Caki2 (cell line): Measurements from ENCODE around the gene RNU6-8. TPM values are rescaled to one million over a fixed set of nuclear protein-coding genes. Genes with fewer than 3 reads are reported as not detected.
A peak's percentile ranks its signal among the peaks of the same experiment; 100 is the strongest.

ENCODE experiments used
- DNase-seq: peaks from one replicate; pipeline ENCODE4 v3.0.0-alpha.2; 2015; ENCODE audit warnings: low read depth
- in situ Hi-C: cut with HindIII; loops from 2 replicates; pipeline ENCODE4 v1.10.0; 2016; ENCODE audit warnings: low sequenced_read_pairs, low pct_unique_long_range_greater_than_20kb, mixed read lengths
- total RNA-seq: library from RNA; depleted of rRNA; stranded (reverse); fragments of >200 nt; shearing (Covaris generic); gene quantifications from 2 replicates; pipeline ENCODE4 v1.2.3, GENCODE V29; 2014; ENCODE audit warnings: low replicate concordance

The RNU6-8 gene
- total RNA-seq, 1 experiment from 2014 or later, result not detected

DNA sequence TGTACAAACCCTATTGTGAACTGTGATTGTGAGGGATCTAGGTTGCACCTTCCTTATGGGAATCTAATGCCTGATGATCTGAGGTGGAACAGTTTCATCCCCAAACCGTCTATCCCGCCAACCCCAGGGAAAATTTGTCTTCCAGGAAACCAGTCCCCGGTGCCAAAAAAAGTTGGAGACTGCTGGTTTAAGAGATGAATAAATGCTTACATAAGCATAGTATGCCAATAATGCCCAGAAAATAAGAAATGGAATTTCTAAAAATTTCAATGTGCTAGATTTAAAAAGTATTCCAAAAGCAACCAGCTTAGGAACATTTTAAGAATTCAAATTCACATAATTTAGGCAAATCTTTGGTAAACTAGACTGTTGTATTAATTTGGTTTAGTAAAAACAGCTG is 5.4 kb upstream of the RNU6-8 start:
- no peak for DNase-seq
- in situ Hi-C loops, result no loop called here

DNA sequence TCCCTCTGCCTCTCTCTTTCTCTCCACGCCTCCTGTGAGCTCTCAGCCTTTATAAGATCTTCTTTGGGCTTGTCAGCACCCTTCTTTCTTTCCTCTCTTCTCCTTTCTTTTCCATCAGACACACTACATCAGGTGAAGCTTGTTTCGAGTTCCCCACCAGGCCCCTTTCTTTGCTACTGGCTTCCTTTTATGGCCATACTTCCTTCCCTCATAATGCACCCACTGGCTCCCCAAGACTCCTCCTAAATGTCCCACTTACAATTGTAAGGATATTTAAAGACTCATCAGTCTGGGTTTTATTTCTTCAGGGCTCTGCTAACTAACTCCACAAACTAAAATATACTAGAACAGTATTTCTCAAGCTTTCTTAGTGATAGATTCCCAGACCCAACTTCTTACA is 3.5 kb upstream of the RNU6-8 start:
- no peak for DNase-seq
- in situ Hi-C loops, result no loop called here

DNA sequence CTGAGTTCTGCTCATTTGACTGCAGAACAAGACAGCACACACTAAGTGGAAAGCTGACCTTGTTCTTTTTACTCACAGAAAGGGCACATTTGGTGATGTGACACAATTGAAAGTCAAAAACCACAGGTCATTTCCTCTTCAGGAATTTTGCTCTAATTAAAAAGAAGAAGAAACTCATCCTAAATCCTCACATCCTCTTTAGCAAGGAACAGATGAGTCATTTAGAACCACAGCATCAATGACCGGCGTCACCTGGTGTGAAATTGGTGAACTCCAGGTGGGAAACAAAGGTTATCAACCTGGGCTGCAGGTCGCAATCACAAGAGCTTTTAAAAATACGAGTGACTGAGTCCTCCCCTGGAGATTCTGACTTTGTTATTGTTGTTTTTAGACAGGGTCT is 2.9 kb upstream of the RNU6-8 start:
- DNase-seq, result no peak
- in situ Hi-C loops, result no loop called here

DNA sequence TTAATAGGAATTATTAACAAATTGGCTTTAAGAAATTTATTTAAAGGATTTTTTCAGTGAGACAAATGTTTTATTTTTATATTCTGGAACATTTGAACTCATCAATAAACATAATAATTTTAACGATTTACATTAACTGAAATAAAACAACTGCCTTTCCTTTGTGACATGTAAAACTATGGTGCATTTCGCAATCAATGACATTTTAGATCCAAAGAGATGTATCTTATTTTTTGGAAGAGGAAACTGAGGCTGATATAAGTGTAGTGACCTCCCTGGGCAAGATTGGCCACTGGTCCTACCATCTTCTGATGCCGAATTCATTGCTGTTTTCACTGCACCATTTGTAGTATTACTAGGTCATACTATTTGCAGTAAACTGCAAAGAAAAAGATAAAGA is 2.5 kb upstream of the RNU6-8 start:
- in situ Hi-C loops, result no loop called here
- DNase-seq, result no peak

DNA sequence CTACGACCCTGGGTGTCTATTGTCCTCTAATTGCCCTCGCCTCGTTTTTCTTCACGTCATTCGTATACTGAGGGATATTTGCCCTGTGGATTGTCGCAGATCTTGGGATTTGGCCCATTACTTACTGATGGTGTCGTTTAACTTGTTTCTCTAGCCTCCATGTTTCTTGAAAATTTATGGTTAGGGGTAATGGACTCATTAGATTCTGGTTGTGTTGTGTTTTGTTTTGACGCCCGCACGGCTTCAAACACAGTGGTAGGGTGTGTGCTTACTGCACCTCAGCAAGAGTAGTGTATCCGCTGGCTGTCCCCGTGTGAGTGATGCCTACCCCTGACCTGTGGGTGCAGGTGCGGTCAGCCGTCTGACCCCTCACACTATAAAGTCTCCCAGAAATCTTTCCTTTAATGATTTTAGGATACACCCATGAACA is 874 bp upstream of the RNU6-8 start:
- DNase-seq, result peak; percentile 37
- in situ Hi-C loops, result no loop called here

DNA sequence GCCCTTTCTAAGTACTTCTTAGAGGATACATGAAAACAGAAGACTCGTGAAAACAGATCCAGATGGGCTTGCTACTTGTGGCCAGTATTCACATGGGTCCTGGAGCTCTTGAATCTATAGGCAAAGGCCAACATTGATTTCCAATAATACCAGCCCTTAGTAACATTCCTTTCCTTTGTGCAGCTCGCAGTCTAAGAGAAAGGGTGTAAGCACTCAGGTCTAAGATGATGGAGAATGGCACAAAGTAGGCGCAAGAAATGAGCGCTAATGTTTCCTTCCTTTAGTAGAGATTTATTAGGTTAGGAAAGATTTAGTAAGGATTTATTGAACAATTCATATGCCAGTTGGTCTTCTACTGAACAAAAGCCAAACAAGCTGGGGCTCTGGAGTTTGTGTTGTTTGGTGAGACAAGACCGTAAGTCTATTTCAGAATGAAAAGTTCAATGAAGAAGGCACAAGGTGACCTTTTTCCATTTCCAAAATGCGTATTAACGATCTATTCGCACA is 525 bp downstream of the RNU6-8 start:
- DNase-seq, result peak; percentile 71
- in situ Hi-C loops, result no loop called here

DNA sequence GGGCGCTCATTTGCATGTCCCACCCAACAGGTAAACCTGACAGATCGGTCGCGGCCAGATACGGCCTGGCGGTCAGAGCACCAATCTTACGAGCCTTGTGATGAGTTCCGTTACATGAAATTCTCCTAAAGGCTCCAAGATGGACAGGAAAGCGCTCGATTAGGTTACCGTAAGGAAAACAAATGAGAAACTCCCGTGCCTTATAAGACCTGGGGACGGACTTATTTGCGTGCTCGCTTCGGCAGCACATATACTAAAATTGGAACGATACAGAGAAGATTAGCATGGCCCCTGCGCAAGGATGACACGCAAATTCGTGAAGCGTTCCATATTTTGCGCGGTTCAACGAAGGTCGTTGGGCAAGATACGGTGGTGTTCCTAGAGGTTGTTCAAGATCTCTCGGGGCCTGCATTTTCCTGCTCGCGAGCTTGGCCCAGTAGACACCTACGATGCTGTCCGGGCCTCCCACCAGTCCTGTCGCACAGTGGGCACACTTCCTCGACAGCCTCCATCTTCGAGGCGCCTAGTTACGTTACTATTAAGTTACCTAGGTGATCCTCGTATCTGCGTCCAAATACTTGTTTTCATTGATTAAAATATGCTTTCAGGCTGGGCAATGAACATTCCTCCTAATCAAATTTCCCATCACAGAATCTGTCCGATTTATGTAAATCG is 1.1 kb downstream of the RNU6-8 start, which contains the start of gene RNU6-7:
TSS of gene RNU6-7 (plus strand) at position 230 of the 675 bp plus-strand sequence.
- in situ Hi-C loops, result no loop called here
- peak; percentile 65 for DNase-seq

DNA sequence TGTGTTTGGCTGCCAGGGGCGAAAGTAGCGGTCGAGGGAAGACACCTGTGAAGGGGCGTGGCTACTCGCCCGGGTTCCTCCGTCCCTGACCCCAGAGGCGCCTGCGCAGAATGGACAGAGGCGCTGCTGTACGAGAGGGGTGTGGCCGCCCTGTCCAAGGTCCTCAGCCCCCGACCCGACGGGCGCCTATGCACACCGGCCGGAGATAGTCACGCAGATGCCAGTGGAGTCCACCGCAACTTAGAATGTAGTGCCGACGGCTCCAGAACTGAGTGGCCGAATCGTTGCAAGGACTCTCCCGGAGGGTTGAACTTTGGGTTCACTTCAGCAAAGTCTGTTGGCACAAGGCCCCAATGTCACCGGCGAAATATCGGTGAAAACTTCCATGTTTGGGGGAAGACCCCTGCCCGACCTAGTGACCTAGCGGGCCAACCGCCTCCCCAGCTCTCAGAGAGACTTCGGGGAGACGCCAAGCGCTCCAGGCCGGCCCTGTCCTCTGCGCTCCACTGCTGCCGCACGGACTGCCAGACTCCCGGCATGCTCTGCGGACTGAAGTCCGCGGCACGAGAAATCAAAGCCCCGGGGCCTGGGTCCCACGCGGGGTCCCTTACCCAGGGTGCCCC is 1.8 kb downstream of the RNU6-8 start:
- peak; percentile 78 for DNase-seq
- in situ Hi-C loops, result no loop called here

DNA sequence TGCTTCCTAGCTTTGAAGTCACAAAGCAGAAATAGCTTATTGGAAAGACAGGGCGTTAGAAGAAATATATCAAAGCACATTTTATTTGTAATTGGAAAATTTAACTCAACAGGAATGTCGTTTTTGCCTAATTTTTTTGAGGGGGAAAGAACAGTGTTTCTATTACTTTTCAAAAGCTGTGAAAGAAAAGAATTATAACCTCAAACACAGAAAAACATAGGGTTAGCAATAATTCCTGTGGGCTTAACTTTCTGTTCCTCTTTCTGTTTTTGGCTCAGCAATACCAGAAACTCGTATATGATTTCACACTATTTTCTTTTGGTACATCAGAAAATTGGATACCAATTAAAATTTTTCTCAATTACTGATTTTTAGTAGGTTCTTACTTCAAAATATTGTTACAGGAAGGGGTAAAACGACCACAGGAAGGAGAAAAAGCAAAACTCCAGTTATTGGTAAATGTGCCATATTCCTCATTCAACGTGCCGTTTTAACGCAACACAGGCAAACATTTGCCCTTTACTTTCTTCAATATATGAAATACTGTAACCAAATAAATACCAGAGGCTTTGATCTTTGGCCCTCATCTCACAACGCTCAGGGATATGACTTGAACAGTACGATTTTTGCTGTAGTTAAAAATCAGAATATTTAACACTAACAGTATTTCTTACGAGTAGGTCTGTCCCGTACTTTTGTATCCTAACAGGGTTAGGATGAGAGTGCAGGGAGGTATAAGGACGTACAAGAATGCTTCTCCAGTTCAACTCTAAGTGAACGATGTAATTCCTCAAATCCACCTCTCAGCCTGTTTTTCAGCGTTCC is 2.5 kb downstream of the RNU6-8 start:
- in situ Hi-C loops, result no loop called here

DNA sequence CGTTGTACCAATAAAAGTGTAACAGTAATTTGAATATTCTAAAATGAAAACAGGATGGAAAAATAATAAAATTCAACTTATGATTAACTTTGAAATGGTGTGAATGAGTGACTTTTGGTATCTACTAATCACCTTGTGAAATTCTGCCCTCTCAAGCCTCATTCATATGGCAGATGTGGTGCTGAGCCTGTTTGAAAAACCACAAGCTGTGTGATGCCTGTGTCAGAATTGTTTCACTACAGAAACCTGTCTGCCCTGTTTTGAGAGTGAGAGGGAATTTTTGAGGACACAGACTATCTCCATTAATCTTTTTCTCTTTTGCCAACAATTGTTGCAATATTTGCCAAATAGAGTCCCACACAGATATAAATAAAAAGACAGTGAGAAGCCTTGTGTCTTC is 5.2 kb downstream of the RNU6-8 start:
- in situ Hi-C loops, result no loop called here
- DNase-seq, result no peak

More for the DNA sequence above, 2.5 kb downstream of the RNU6-8 start:
- DNase-seq, result no peak

DNA sequence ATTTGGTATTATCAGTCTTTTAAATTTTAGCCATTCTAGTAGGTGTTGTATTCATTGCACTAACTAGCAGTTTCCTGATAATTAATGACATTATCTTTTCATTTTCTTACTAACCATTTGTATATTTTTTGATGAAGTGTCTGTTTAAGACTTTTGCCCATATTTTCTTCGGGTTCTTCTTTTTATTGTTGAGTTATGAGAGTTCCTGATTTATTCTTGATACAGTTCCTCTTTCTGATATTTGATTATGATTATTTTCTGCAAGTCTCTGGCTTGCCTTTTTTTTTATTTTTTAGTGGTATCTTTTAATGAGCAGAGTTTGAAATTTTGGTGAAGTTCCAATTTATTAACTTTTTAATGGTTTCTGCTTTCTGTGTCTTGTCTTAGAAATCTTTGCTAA is 7.4 kb downstream of the RNU6-8 start:
- in situ Hi-C loops, result no loop called here
- no peak for DNase-seq

DNA sequence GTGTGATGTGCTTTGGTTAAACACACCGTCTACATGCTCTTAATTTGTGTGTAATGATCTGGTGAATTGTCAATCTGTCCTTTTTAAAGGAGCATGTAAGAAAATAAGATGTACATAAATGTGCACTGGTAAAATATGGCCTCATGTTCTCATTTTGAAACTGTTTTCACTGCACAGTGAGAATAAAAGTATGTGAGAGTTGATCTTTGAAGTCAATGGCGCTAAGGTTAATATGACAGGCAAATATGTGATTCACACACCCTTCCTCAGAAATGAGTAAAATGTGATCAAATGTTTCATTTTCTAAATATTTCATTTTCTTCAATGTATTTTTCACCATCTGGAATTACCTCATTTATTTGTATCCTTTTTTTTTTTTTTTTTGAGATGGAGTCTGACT is 9.5 kb downstream of the RNU6-8 start:
- in situ Hi-C loops, result no loop called here
- DNase-seq, result no peak

DNA sequence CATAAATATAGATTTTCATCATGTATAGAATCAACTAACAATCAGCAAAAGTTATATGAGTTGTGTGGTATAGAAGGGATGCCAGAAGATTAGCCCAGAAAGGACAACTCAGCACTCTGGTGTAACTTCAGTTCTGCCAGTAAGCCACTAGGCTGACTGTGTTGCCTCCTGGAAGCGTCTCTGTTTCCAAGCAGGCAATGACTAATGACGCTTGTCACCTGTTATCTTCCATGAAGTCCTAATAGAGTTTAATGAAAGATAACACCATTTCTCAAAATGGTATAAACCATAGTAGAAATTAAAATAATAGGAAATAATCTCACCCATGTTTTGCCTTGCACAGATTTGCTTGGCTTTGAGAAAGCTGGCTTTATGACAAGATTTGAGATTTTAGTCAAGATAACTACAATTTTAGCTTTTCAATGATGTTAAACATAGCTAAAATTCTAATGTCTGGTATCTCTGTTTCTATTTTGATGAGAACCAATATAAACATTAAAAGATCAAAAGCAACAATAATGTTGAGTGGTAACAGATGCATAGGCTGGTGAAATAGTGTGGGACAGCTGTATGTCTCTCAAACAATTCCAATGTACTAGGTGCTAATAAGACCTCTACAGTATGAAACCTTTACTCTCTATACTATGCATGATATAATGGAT is 10.2 kb downstream of the RNU6-8 start:
- in situ Hi-C loops, result no loop called here
- no peak for DNase-seq

DNA sequence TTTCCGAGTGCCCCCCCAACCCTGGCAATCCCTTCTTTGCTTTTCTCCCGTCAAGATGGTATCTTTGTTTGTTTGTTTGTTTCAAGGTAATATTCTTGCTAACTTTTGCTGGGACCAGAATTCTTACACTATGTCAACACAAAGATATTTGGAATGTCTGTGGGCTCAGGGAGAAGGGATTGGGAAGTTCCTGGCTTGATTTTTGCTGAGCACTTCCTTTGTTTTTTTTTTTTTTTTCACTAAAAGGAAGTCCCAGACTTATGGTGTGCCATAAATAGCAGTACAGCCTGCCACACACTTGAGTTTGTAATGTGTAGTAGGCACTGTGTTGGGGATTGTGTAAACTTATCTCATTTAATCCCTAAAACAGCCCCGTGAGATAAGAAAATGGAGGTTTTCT is 12.4 kb downstream of the RNU6-8 start:
- no peak for DNase-seq
- in situ Hi-C loops, result no loop called here

DNA sequence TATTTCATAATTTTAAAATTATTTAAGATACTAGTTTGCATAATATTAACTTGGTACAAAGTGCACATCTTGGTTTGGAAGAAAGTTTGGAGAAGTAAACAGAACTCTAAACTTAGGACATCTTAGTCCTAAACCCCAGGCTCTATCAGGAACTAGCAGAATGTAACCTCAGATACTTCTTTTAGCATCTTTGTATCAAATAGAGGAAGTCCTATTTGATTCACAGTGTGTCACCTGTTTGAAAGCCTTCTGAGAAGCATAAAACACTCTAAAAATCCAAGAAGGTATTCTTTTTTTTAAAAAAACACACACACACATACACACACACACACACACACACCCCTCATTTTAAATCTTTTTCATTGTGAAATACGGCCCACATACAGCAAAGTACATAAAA is 13.3 kb downstream of the RNU6-8 start:
- in situ Hi-C loops, result no loop called here
- no peak for DNase-seq

DNA sequence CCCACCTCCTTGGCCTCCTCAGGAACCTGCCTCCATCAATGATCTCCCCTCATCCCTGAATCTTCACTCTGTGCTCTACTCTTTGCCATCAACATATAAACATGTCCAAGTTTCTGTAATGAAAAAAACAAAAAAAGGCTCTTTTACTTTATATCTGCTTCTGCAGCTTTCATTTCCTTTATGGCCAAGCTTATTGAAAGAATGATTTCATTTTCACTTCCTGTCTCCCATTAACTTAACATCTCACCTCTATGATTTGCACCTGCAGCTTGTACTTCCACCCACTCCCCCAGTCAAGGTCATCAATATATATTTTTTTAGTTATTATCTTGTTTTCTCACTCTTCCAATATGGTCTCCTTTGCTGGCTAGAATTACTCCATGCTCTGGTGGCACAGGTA is 16.8 kb downstream of the RNU6-8 start:
- in situ Hi-C loops, result no loop called here
- DNase-seq, result no peak

DNA sequence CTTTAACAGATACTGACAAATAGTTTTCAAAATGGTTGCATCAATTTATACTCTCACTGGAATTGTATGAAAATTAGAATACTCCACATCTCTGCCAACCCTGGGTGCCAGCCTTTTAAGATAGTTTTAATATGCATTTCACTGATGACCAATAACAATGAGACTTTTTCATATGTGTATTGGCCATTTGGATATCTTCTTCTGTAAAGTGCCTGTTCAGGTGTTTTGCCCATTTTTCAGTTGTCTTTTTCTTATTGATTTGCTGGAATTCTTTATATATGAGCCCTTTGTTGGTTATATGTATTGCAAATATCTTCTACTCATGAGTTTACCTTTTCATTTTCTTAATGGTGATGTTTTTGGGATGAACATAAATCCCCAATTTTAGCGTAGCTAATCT is 18.0 kb downstream of the RNU6-8 start:
- in situ Hi-C loops, result no loop called here

DNA sequence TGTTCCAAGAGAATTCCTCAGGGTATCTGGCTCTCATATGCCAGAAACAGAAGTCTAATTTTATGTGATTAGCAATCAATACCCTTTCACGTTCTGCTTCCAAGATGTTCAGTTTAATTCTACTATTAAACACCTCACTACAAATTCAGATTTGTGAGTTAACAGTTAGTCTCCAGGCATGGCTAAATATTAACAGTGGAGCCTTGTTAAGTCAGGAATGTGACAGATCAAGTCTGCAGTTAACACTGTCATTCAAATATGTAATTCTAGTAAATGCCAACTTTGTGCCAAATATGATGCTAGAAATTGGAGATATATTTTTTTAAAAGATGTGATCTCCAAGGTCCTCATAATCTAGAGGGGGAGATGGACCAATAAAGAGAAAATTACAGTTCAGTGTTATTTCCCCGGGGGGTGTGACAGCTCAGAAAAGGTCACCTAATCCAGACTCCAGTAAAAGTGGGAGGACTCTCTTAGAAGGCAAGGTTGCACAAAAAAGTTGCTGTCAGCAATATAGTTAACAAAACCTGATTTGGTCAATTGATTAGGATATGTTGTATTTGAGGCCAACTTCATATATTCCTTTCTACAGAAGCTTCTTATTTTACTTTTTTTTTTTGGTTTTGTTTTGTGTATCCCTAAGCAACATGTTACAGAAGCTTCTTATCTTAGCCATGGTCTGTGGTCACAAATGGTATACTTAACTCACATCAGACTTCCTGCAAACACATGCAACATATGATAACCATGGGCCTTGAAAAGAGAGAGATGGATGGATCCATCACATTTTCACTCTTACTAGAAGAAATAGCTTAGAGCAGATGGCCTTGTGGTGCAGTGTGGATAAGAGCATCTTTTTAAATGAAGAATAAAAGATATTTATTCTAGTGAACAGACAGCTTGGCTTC is 19.7 kb downstream of the RNU6-8 start:
- DNase-seq, result no peak
- in situ Hi-C loops, result no loop called here

More for the DNA sequence above, 18.0 kb downstream of the RNU6-8 start:
- no peak for DNase-seq
